ENCODE measurements around the gene THSD4. TPM values are rescaled to one million over a fixed set of nuclear protein-coding genes. Genes with fewer than 3 reads are reported as not detected.

Gene THSD4
- total RNA-seq, 4 donors from 2014 or later = 39.4 to 232 (median 127) TPM

GRCh38 chr15:71489570-71489969 lies 374.3 kb downstream of the THSD4 start:
- H3K4me1 ChIP-seq = peaks cover 0 to 2% (median 0%) of the 10 kb centered on the region in 3 donors
- WGBS, 2 donors = 89 to 90% methylated on average over 3 of the region's 3 CpGs
- no peak for DNase-seq
- H3K9me3 ChIP-seq = no peaks in the 10 kb centered on the region
- H3K4me3 ChIP-seq = no peak overlapping the region
- TF ChIP-seq, protein P1, sequence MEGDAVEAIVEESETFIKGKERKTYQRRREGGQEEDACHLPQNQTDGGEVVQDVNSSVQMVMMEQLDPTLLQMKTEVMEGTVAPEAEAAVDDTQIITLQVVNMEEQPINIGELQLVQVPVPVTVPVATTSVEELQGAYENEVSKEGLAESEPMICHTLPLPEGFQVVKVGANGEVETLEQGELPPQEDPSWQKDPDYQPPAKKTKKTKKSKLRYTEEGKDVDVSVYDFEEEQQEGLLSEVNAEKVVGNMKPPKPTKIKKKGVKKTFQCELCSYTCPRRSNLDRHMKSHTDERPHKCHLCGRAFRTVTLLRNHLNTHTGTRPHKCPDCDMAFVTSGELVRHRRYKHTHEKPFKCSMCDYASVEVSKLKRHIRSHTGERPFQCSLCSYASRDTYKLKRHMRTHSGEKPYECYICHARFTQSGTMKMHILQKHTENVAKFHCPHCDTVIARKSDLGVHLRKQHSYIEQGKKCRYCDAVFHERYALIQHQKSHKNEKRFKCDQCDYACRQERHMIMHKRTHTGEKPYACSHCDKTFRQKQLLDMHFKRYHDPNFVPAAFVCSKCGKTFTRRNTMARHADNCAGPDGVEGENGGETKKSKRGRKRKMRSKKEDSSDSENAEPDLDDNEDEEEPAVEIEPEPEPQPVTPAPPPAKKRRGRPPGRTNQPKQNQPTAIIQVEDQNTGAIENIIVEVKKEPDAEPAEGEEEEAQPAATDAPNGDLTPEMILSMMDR (IDR thresholded peaks at IDR 0.05) = no peak
- no peak for TF ChIP-seq POLR2A (IDR thresholded peaks at IDR 0.05)
- H3K27ac ChIP-seq = no peak overlapping the region
- no peaks in the 10 kb centered on the region for H3K36me3 ChIP-seq
- intact Hi-C loops (cut with DNase I) = no loop called here
- no peaks in the 10 kb centered on the region for H3K27me3 ChIP-seq

DNA sequence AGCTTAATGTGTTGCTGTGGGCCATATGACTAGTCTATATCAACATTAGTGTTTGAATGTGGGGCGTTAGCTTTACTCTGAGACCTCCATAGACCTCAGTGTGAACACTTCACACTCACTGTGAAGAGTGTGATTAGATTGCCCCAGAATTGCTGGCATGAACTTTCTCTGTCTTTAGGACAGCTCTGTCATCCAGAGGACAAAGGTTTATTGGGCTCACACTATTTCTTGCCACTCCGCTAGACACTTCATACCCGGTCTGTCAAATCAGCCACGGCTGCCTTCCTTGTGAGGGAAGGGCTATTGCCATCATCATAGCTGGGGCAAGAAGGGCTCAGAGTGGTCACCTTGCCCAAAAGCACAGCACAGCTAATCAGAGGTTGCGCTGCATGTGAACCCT lies 378.3 kb downstream of the THSD4 start:
- Histone ChIP-seq H3K4me1 (peaks cover 0 to 4% (median 0%) of the 10 kb centered on the region in 3 donors), H3K9me3 (no peaks in the 10 kb centered on the region), H3K36me3 (no peaks in the 10 kb centered on the region), H3K4me3 (no peak overlapping the region), H3K27me3 (no peaks in the 10 kb centered on the region), H3K27ac (no peak overlapping the region)
- TF ChIP-seq, protein P1 (IDR thresholded peaks at IDR 0.05) = no peak
- no peak for TF ChIP-seq POLR2A (IDR thresholded peaks at IDR 0.05)
- intact Hi-C loops (cut with DNase I) = no loop called here
- WGBS, 2 donors = 85 to 98% methylated on average over 3 to 5 of the region's 5 CpGs
- DNase-seq = no peak

GRCh38 chr15:71494563-71495397 lies 379.5 kb downstream of the THSD4 start:
- Histone ChIP-seq H3K4me3 (no peak overlapping the region), H3K36me3 (no peaks in the 10 kb centered on the region), H3K9me3 (no peaks in the 10 kb centered on the region), H3K27ac (no peak overlapping the region), H3K4me1 (peaks cover 0 to 4% (median 0%) of the 10 kb centered on the region in 3 donors), H3K27me3 (no peaks in the 10 kb centered on the region)
- WGBS, 2 donors = 65 to 73% methylated on average over 9 of the region's 9 CpGs
- TF ChIP-seq POLR2A (IDR thresholded peaks at IDR 0.05) = no peak
- TF ChIP-seq, protein P1 (IDR thresholded peaks at IDR 0.05) = no peak
- intact Hi-C loops (cut with DNase I) = no loop called here
- DNase-seq = no peak

DNA sequence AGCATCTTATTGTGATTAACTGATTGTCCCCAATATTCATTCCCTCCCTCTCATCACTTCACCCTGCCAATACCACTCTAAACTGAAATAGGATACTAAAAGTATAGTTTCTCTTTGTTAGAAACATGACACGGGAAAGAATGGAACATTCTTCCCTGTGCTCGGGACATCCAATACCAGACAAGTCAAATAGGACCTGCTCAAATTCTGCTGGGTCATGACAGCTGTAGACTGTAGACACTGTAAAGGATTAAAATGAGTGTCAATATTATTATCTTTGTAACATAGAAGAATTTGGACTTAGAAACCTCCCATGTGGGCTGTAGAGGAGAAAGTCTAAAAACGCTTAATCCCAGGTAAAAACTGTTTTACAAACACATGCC lies 380.1 kb downstream of the THSD4 start:
- no peak for TF ChIP-seq POLR2A (IDR thresholded peaks at IDR 0.05)
- TF ChIP-seq, protein P1 (IDR thresholded peaks at IDR 0.05) = no peak
- WGBS, 2 donors = 61 to 64% methylated on average over 3 of the region's 3 CpGs
- Histone ChIP-seq H3K9me3 (no peaks in the 10 kb centered on the region), H3K4me1 (peaks cover 0 to 4% (median 0%) of the 10 kb centered on the region in 3 donors), H3K27me3 (no peaks in the 10 kb centered on the region), H3K4me3 (no peak overlapping the region), H3K36me3 (no peaks in the 10 kb centered on the region), H3K27ac (no peak overlapping the region)
- DNase-seq = no peak
- intact Hi-C loops (cut with DNase I) = no loop called here

DNA sequence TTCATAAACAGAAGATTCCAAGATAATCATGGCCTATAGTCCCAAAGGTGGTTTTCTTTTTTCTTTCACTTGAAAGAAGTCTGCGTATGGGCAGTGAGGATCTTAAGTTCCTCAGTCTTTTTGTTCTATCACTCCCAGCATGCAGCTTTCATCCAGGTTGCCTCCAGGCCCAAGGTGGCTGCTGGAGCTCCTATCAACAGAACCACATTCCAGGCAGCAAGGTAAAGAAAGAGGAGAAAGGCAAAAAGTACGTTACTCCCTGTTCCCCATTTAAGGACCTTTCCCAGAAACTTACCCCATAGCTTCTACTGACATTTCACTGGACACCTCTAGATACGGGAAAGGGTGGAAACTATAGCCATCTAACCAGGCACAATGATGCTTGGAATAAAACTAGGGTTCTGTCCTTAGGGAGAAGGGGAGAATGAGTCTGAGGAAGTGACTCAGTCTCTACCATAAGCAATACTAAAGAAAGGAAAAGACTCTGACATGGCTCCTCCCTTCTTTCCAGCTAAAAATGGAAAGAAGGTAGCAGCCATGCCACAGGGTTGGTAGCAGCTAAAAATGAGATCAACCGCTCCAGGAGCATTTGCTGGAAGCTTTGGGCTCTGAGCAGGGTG lies 381.2 kb downstream of the THSD4 start:
- intact Hi-C loops (cut with DNase I) = no loop called here
- Histone ChIP-seq H3K4me1 (peaks cover 0 to 11% (median 0%) of the 10 kb centered on the region in 3 donors), H3K4me3 (no peak overlapping the region), H3K9me3 (no peaks in the 10 kb centered on the region), H3K36me3 (no peaks in the 10 kb centered on the region), H3K27me3 (no peaks in the 10 kb centered on the region), H3K27ac (no peak overlapping the region)
- no peak for DNase-seq
- TF ChIP-seq, protein P1 (IDR thresholded peaks at IDR 0.05) = no peak
- no peak for TF ChIP-seq POLR2A (IDR thresholded peaks at IDR 0.05)
- 67 to 68% methylated on average over 4 of the region's 4 CpGs for WGBS, 2 donors
